WTC11 (cell line): ENCODE results near the gene TPTE2.

Experiments
- TF ChIP-seq, protein P1 (sequence below): fragments of 200-600 bp; IDR thresholded peaks from 2 replicates; pipeline ENCODE4 v1.8.0; 2022; ENCODE audit warnings: antibody characterized with exemption
- TF ChIP-seq, protein P2 (sequence below): sonication (generic); formaldehyde crosslinking; IDR thresholded peaks from 2 replicates; pipeline ENCODE4 v1.8.1; 2022; ENCODE audit warnings: mild to moderate bottlenecking, missing genetic modification reagents, moderate library complexity, borderline replicate concordance
- TF ChIP-seq, protein P3 (sequence below): sonication (generic); formaldehyde crosslinking; conservative IDR thresholded peaks from 2 replicates; pipeline ENCODE4 v1.8.1; 2022; ENCODE audit warnings: mild to moderate bottlenecking, missing genetic modification reagents
- TF ChIP-seq, protein P4 (sequence below): sonication (generic); formaldehyde crosslinking; IDR thresholded peaks from 2 replicates; pipeline ENCODE4 v1.8.0; 2022; ENCODE audit warnings: missing genetic modification reagents

DNA sequence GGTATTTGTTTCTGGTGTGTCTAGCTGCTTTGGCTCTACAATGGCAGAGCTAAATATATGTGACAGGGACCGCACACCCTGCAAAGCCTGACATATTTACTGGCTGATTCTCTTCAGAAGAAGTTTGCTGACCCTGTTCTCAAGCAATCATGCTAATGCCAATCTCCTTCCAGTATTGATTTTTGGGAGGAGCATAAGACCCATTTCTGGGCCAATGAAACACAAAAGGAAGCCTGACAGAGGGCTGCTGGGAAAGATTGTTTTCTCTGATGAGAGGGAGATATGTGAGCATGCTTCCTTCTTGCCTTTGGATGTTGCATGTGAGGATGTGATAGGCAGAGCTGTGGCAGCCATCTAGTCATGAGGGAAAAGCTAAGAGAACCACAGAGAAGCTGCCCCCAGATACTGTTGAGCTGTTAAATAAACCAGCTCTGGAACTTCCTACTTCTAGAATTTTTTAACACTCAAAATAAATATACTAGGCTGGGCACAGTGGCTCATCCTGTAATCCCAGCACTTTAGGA is 31.4 kb upstream of the TPTE2 start:
- TF ChIP-seq, protein P1, sequence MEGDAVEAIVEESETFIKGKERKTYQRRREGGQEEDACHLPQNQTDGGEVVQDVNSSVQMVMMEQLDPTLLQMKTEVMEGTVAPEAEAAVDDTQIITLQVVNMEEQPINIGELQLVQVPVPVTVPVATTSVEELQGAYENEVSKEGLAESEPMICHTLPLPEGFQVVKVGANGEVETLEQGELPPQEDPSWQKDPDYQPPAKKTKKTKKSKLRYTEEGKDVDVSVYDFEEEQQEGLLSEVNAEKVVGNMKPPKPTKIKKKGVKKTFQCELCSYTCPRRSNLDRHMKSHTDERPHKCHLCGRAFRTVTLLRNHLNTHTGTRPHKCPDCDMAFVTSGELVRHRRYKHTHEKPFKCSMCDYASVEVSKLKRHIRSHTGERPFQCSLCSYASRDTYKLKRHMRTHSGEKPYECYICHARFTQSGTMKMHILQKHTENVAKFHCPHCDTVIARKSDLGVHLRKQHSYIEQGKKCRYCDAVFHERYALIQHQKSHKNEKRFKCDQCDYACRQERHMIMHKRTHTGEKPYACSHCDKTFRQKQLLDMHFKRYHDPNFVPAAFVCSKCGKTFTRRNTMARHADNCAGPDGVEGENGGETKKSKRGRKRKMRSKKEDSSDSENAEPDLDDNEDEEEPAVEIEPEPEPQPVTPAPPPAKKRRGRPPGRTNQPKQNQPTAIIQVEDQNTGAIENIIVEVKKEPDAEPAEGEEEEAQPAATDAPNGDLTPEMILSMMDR, result no peak
- TF ChIP-seq, protein P2, sequence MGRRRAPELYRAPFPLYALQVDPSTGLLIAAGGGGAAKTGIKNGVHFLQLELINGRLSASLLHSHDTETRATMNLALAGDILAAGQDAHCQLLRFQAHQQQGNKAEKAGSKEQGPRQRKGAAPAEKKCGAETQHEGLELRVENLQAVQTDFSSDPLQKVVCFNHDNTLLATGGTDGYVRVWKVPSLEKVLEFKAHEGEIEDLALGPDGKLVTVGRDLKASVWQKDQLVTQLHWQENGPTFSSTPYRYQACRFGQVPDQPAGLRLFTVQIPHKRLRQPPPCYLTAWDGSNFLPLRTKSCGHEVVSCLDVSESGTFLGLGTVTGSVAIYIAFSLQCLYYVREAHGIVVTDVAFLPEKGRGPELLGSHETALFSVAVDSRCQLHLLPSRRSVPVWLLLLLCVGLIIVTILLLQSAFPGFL (CRISPR knock-in tag), result no peak
- TF ChIP-seq, protein P3, sequence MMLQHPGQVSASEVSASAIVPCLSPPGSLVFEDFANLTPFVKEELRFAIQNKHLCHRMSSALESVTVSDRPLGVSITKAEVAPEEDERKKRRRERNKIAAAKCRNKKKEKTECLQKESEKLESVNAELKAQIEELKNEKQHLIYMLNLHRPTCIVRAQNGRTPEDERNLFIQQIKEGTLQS (CRISPR knock-in tag), result no peak
- TF ChIP-seq, protein P4, sequence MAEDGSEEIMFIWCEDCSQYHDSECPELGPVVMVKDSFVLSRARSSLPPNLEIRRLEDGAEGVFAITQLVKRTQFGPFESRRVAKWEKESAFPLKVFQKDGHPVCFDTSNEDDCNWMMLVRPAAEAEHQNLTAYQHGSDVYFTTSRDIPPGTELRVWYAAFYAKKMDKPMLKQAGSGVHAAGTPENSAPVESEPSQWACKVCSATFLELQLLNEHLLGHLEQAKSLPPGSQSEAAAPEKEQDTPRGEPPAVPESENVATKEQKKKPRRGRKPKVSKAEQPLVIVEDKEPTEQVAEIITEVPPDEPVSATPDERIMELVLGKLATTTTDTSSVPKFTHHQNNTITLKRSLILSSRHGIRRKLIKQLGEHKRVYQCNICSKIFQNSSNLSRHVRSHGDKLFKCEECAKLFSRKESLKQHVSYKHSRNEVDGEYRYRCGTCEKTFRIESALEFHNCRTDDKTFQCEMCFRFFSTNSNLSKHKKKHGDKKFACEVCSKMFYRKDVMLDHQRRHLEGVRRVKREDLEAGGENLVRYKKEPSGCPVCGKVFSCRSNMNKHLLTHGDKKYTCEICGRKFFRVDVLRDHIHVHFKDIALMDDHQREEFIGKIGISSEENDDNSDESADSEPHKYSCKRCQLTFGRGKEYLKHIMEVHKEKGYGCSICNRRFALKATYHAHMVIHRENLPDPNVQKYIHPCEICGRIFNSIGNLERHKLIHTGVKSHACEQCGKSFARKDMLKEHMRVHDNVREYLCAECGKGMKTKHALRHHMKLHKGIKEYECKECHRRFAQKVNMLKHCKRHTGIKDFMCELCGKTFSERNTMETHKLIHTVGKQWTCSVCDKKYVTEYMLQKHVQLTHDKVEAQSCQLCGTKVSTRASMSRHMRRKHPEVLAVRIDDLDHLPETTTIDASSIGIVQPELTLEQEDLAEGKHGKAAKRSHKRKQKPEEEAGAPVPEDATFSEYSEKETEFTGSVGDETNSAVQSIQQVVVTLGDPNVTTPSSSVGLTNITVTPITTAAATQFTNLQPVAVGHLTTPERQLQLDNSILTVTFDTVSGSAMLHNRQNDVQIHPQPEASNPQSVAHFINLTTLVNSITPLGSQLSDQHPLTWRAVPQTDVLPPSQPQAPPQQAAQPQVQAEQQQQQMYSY (CRISPR knock-in tag), result no peak
